ENCODE data around the gene ZNF208. TPM values are rescaled to one million over a fixed set of nuclear protein-coding genes. Genes with fewer than 3 reads are reported as not detected.
A peak's percentile ranks its signal among the peaks of the same experiment; 100 is the strongest.
"Not testable (repeated sequence)": the region's sequence is repeated elsewhere in the genome, so short reads cannot be mapped to it uniquely, and the experiment has no call there.

ZNF208 gene
- total and polyA plus RNA-seq, 2 donors (not counting 1 experiment from before 2014, with no cell fraction given), result 0.09 to 3.6 TPM

DNA sequence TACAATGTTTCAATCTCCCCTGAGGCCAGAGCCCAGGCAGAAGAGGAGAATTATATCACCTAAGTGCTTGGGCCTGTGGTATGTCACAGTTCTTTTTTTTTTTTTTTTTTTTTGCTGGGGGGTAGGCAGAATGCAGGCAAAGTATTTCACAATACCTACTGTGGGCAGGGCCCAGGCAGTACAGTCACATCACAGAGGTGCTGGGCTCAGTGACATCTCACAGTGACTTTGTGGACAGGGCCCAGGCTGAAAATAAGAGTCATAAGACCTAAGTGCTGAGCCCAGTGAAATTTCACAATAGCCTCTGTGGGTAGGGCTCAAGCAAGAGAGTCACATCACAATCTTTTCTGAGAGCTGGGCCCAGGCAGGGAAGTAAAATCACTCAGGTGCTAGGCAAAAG lies 15.9 kb upstream of the ZNF208 start:
- DNase-seq (ENCODE audit: low read depth in 2 of 2), result no peak
- Histone ChIP-seq H3K9ac (ENCODE audit: insufficient read depth, low read length) (no peak overlapping the region), H3K4me3 (replicated peaks in 1 of 4; ENCODE audit: control extremely low read depth in 1 of 4, insufficient read depth in 1 of 4, low read depth in 3 of 4, low read length in 4 of 4) (no peak overlapping the region), H4K20me1 (ENCODE audit: control insufficient read depth, extremely low read depth, insufficient read depth, low read length) (no peaks in the 10 kb centered on the region), H3K9me3 (ENCODE audit: control insufficient read depth, insufficient read depth, low read depth, low read length) (no peaks in the 10 kb centered on the region), H3K79me2 (ENCODE audit: control insufficient read depth, insufficient read depth, low read length) (no peaks in the 10 kb centered on the region), H3K27me3 (ENCODE audit: control insufficient read depth, insufficient read depth, low read length) (no peaks in the 10 kb centered on the region), H3K36me3 (ENCODE audit: control insufficient read depth, insufficient read depth, low read length) (no peaks in the 10 kb centered on the region), H2AFZ (ENCODE audit: low read length) (no peak overlapping the region), H3K4me1 (ENCODE audit: control insufficient read depth, extremely low read depth, insufficient read depth, low read length) (no peaks in the 10 kb centered on the region), H3K27ac (ENCODE audit: insufficient read depth, low read length) (no peak overlapping the region), H3K4me2 (ENCODE audit: extremely low read depth, insufficient read depth, low read length) (no peak overlapping the region)
- TF ChIP-seq, protein P1, sequence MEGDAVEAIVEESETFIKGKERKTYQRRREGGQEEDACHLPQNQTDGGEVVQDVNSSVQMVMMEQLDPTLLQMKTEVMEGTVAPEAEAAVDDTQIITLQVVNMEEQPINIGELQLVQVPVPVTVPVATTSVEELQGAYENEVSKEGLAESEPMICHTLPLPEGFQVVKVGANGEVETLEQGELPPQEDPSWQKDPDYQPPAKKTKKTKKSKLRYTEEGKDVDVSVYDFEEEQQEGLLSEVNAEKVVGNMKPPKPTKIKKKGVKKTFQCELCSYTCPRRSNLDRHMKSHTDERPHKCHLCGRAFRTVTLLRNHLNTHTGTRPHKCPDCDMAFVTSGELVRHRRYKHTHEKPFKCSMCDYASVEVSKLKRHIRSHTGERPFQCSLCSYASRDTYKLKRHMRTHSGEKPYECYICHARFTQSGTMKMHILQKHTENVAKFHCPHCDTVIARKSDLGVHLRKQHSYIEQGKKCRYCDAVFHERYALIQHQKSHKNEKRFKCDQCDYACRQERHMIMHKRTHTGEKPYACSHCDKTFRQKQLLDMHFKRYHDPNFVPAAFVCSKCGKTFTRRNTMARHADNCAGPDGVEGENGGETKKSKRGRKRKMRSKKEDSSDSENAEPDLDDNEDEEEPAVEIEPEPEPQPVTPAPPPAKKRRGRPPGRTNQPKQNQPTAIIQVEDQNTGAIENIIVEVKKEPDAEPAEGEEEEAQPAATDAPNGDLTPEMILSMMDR (conservative IDR thresholded peaks at IDR 0.05 in 1 of 2, IDR thresholded peaks at IDR 0.05 in 1 of 2; ENCODE audit: low read depth in 1 of 2, low read length in 2 of 2), result no peak
- TF ChIP-seq EZH2 (IDR thresholded peaks at IDR 0.05; ENCODE audit: low read length, missing control alignments), result no peak

DNA sequence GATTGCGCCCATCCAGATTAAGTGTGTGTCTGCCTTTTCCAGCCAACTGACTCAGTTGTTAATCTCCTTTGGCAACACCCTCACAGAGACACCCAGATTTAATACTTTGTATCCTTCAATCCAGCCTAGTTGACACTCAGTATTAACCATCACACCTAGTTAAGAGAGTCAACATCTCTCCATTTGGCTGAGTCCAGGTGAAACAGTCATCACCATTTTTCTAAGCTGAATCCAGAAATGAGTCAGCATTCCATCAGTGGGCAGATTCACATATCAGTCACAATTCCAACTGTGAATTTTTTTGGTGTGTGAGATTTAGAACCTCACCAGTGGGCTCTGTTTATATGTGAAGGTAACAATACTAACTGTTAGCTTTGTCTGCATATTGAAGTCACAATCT lies 14.8 kb upstream of the ZNF208 start:
- H3K27me3 ChIP-seq (ENCODE audit: control insufficient read depth, insufficient read depth, low read length); H3K79me2 ChIP-seq (ENCODE audit: control insufficient read depth, insufficient read depth, low read length); H3K4me3 ChIP-seq (replicated peaks in 1 of 4; ENCODE audit: control extremely low read depth in 1 of 4, insufficient read depth in 1 of 4, low read depth in 3 of 4, low read length in 4 of 4); H3K4me2 ChIP-seq (ENCODE audit: extremely low read depth, insufficient read depth, low read length); H2AFZ ChIP-seq (ENCODE audit: low read length); H3K4me1 ChIP-seq (ENCODE audit: control insufficient read depth, extremely low read depth, insufficient read depth, low read length); H3K9ac ChIP-seq (ENCODE audit: insufficient read depth, low read length); H3K36me3 ChIP-seq (ENCODE audit: control insufficient read depth, insufficient read depth, low read length); H4K20me1 ChIP-seq (ENCODE audit: control insufficient read depth, extremely low read depth, insufficient read depth, low read length); H3K9me3 ChIP-seq (ENCODE audit: control insufficient read depth, insufficient read depth, low read depth, low read length); H3K27ac ChIP-seq (ENCODE audit: insufficient read depth, low read length); DNase-seq (ENCODE audit: low read depth in 2 of 2): not testable (repeated sequence)

DNA sequence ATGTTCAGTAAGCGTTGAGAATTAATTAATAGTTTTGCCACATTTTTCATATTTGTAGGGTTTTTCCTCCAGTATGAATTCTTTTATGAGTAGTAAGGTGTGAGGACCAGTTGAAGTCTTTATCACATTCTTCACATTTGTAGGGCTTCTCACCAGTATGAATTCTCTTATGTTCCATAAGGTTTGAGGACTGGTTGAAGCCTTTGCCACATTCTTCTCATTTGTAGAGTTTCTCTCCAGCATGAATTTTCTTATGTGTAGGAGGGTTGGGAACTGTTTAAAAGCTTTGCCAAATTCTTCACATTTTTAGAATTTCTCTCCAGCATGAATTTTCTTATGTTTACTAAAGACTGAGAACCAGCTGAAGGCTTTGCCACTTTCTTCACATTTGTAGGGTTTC lies 40.3 kb downstream of the ZNF208 start:
- no peak overlapping the region for H3K9ac ChIP-seq (ENCODE audit: insufficient read depth, low read length)
- no peaks in the 10 kb centered on the region for H3K9me3 ChIP-seq (ENCODE audit: control insufficient read depth, insufficient read depth, low read depth, low read length)
- no peak for TF ChIP-seq EZH2 (IDR thresholded peaks at IDR 0.05; ENCODE audit: low read length, missing control alignments)
- no peaks in the 10 kb centered on the region for H3K4me1 ChIP-seq (ENCODE audit: control insufficient read depth, extremely low read depth, insufficient read depth, low read length)
- DNase-seq (ENCODE audit: low read depth in 2 of 2), result no peak
- no peak overlapping the region for H3K4me3 ChIP-seq (replicated peaks in 1 of 4; ENCODE audit: control extremely low read depth in 1 of 4, insufficient read depth in 1 of 4, low read depth in 3 of 4, low read length in 4 of 4)
- no peak overlapping the region for H3K27ac ChIP-seq (ENCODE audit: insufficient read depth, low read length)
- H3K79me2 ChIP-seq (ENCODE audit: control insufficient read depth, insufficient read depth, low read length), result no peaks in the 10 kb centered on the region
- no peaks in the 10 kb centered on the region for H4K20me1 ChIP-seq (ENCODE audit: control insufficient read depth, extremely low read depth, insufficient read depth, low read length)
- no peaks in the 10 kb centered on the region for H3K27me3 ChIP-seq (ENCODE audit: control insufficient read depth, insufficient read depth, low read length)
- no peak overlapping the region for H2AFZ ChIP-seq (ENCODE audit: low read length)
- H3K36me3 ChIP-seq (ENCODE audit: control insufficient read depth, insufficient read depth, low read length), result no peaks in the 10 kb centered on the region
- H3K4me2 ChIP-seq (ENCODE audit: extremely low read depth, insufficient read depth, low read length), result no peak overlapping the region

DNA sequence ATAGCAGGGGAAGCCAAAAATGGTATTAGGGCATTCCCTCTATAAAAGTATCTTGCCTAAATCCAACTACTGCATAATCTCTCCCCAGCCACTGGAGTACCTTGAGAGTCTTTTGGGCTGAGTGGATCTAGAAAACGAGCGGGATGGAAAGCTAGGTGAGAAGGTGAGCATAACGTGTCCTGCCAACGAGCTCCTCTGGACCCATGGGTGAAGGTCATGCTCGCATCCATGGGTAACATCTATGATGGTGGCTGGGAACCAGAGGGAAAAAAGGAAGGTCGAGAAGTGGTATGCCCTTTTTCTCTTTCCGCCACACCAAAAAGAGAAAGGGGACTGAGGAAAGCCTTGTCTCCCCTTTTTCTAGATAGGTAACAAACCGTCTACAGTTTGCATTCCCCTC lies 63.0 kb downstream of the ZNF208 start:
- no peak overlapping the region for H2AFZ ChIP-seq (ENCODE audit: low read length)
- no peaks in the 10 kb centered on the region for H4K20me1 ChIP-seq (ENCODE audit: control insufficient read depth, extremely low read depth, insufficient read depth, low read length)
- DNase-seq (ENCODE audit: low read depth in 2 of 2), result peak; percentile 6 to 14
- H3K27me3 ChIP-seq (ENCODE audit: control insufficient read depth, insufficient read depth, low read length), result no peaks in the 10 kb centered on the region
- H3K4me2 ChIP-seq (ENCODE audit: extremely low read depth, insufficient read depth, low read length), result no peak overlapping the region
- no peak overlapping the region for H3K9ac ChIP-seq (ENCODE audit: insufficient read depth, low read length)
- H3K9me3 ChIP-seq (ENCODE audit: control insufficient read depth, insufficient read depth, low read depth, low read length), result no peaks in the 10 kb centered on the region
- H3K27ac ChIP-seq (ENCODE audit: insufficient read depth, low read length), result no peak overlapping the region
- no peaks in the 10 kb centered on the region for H3K4me1 ChIP-seq (ENCODE audit: control insufficient read depth, extremely low read depth, insufficient read depth, low read length)
- no peaks in the 10 kb centered on the region for H3K79me2 ChIP-seq (ENCODE audit: control insufficient read depth, insufficient read depth, low read length)
- H3K36me3 ChIP-seq (ENCODE audit: control insufficient read depth, insufficient read depth, low read length), result no peaks in the 10 kb centered on the region
- no peak overlapping the region for H3K4me3 ChIP-seq (replicated peaks in 1 of 4; ENCODE audit: control extremely low read depth in 1 of 4, insufficient read depth in 1 of 4, low read depth in 3 of 4, low read length in 4 of 4)
- no peak for TF ChIP-seq EZH2 (IDR thresholded peaks at IDR 0.05; ENCODE audit: low read length, missing control alignments)
- TF ChIP-seq, protein P1 (conservative IDR thresholded peaks at IDR 0.05 in 1 of 2, IDR thresholded peaks at IDR 0.05 in 1 of 2; ENCODE audit: low read depth in 1 of 2, low read length in 2 of 2), result no peak
